NCI-H2081 (cell line): ENCODE measurements around the gene FBXW5.
A peak's percentile ranks its signal among the peaks of the same experiment; 100 is the strongest.

Experiments
- DNase-seq, 2 experiments: peaks; one replicate each; lab custom pipeline; 2025; lab: John Stamatoyannopoulos, UW

Gene FBXW5

DNA sequence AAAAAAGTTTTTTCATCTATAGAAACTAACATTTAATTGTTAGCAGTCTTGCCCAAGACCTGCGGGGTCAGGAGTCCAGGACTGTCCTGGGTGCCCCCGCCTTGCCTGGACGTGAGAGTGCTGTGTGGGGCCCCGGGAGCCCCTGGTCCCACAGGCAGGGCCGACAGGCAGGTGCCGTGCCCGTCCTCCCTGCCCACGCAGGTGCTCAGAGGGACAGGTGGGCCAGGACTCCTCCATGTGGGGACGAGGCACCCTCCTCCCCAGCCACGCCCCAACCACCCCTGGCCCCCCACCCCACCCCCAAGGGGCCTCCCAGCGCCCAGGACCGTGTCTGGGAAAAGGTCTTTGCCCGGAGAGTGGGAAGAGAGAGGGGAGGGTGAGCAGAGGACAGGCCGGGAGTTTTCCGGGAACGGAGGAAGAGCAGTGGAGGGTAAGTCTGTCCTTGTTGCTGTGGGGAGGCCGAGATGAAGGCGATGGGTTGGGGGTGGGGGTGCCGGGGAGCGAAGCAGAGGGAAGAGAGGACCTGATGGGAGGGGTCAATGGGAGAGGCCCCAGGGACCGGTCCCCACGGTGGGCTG is 4.8 kb upstream of the FBXW5 start:
- DNase-seq = peak in 1 of 2 experiments; percentile 39

DNA sequence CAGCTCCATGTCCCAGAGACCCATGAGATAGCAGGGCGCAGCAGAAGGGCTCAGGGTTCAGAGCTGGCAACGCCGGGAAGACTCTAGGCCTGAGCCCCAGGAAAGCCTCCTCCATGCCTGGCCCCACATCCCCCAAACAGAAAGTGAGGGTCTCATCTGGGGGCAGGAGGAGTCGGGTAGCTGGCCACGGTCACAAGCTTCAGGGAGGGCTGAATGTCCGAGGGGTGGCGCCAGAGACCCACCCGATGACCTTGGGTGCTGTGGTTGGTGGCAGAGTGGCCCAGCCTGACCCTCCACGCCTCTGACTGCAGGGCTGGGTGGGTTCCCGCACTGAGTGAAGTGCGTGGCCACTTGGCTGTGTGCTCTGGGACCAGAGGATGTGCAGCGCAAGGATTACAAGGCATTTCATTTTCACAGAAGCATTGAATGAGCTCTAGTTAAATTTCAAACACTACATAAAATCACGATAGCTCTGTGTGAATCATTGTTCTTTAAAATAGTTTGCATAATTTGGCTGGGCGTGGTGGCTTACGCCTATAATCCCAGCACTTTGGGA is 3.5 kb upstream of the FBXW5 start:
- no peak for DNase-seq

DNA sequence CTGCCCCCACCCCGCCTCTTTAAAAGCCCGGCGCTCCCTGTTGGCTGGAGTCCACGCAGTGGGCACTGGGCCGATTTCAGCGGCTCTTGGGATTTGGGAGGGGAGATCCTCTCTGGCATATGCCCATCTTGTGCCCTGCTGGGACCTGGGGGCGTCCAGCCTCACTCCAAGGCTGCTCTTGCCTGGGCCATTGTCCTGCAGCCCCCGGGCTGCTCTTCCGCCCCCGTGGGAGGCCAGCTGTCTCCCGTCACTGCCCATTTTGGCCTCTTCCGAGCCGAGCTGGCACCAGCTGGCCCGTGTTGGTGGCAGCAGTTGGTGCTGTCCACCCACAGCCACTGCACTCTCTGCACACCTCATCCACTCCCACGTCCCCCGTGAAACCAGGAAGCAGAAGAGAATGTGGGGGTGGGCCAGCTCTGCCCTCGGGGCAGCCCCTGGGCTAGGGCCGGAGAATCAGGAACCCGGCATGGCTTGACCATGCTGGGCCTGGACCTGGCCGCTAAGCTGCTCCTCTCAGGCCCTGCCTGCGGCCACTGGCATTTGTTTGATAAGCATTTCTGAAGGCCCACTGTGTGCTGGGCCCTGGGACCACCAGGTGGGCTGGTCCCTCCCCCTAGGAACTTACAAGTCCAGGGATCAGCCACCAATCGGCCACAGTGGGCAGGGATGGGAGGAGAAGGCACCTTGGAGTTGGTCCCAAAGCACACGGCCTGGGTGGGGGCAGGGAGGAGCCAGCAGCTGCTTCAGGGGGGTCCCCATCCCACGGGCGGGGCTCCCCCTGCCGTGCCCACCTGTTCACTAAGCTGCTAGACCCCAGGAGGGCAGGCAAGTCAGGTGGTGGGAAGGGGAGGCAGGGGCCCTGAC is 2.7 kb upstream of the FBXW5 start:
- no peak for DNase-seq

- no peak for DNase-seq
Measured at GRCh38 chr9:136946228-136947027, 1.9 kb upstream of the FBXW5 start.

DNA sequence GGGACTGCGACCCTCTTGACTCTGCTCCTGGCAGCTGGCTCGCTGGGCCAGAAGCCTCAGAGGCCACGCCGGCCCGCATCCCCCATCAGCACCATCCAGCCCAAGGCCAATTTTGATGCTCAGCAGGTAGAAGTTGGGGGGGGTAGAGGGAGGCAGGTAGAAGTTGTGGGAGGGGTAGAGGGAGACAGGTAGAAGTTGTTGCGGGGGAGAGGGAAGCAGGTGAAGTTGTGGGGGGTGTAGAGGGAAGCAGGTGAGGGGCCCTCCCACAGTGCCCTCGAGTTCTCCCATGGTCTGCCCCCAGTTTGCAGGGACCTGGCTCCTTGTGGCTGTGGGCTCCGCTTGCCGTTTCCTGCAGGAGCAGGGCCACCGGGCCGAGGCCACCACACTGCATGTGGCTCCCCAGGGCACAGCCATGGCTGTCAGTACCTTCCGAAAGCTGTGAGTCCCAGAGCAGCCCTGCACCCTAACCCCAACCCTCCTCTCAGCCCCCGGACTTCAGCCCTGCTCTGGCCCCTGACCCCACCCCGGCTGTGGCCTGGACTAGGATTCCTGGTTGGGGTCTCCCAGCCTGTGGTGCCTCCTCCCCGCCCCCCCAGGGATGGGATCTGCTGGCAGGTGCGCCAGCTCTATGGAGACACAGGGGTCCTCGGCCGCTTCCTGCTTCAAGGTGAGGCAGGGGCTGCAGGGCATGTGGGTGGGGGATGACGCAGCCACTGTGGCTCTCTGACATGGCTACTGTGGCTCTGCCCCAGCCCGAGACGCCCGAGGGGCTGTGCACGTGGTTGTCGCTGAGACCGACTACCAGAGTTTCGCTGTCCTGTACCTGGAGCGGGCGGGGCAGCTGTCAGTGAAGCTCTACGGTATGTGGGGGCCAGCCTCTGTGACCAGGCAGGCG is 1.0 kb upstream of the FBXW5 start:
- DNase-seq = no peak

DNA sequence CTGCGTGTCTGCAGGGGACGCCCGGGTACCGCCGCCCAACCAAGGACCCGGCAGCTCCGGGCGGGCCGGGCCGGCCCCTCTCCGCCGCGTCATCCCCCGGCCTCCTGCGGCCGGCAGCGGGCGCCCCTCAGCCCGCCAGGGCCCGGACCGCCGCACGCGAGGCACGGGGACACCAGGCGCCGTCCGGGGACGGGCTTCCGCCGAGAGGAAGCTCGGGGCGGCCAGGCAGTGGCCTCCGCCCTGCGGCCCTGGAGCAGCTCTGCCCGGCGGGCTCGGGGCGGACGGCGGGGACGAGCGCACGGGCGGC is 373 bp downstream of the FBXW5 start:
- no peak for DNase-seq

GRCh38 chr9:136943291-136944211 is 987 bp downstream of the FBXW5 start:
- DNase-seq = peak in 1 of 2 experiments; percentile 25

DNA sequence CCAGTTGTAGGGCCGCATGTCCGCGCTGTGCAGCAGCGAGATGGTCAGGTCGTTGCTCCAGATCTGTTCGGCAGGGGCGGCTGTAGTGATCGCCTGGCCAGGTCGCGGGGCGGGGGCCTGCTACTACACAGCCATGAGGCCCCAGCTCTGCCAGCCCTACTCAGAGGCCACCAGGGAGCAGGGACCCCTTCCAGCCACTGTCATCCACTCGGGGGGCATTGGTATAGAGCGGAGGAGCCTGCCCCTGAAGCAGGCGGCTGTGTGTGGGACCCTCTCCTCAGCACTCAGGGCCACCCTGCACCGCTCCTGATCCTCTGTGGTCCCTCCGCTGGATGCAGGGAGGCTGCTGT is 1.7 kb downstream of the FBXW5 start:
- no peak for DNase-seq

- DNase-seq = no peak
Measured at GRCh38 chr9:136942112-136942880, 2.2 kb downstream of the FBXW5 start.

GRCh38 chr9:136941231-136942111 is 3.1 kb downstream of the FBXW5 start:
- DNase-seq = no peak

DNA sequence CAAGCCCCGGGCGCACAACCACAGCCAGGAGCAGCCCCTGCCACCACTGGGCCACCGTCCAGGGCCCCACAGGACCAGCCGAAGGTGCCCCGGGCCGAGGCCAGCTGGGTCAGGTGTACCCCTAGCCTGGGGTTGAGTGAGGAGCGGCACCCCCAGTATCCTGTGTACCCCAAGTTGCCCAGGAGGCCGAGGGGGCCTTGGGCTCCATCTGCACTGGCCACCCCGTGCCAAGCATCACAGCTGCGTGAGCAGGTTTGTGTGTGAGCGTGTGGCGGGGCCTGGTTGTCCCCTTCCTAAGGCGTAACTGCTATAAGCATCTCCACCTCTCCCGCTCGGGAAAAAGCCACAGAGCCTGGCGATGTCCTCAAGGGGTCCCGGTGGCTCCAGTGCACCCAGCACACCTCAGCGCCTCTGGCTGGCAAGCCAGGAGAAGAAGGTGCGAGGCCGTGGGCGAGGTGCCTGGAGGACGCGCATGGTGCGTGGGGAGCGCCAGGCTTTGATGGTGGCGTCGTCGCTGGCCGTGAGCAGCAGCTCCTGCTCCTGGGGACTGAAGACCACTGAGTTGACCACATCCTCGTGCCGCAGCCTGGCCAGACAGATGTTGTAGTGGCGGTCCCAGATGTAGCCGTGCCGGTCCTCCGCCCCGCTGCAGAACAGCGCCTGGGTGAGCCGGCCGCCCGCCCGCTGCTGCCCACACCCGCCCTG is 3.9 kb downstream of the FBXW5 start:
- DNase-seq = no peak

GRCh38 chr9:136939996-136940525 is 4.5 kb downstream of the FBXW5 start:
- no peak for DNase-seq

DNA sequence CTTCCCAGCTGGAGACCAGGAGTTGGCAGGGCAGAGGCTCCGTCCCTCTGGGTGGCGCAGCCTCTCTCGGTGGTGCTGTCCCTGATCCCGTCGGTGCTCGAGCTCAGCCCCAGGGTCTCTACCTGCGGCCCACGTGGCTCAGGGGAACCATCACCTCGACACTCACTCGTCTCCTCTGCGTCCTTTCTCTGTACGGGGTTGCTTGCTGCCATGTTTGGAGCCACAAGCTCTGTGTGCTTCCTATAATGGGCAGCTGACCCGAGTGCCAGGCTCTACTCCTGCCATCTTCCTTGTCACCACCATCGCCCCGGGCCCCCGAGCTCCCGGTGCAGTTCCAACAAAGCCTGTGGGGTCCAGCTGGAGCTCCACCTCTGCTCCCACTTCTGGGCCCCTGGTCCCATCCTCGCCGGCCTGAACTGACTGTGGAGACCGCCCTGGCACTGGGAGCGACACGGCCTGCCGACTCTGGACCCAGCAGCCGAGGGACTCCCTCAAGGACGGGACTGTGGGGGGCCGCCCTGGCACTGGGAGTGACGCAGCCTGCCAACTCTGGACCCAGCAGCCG is 5.0 kb downstream of the FBXW5 start:
- no peak for DNase-seq

GRCh38 chr9:136937186-136938001 is 7.1 kb downstream of the FBXW5 start:
- no peak for DNase-seq

DNA sequence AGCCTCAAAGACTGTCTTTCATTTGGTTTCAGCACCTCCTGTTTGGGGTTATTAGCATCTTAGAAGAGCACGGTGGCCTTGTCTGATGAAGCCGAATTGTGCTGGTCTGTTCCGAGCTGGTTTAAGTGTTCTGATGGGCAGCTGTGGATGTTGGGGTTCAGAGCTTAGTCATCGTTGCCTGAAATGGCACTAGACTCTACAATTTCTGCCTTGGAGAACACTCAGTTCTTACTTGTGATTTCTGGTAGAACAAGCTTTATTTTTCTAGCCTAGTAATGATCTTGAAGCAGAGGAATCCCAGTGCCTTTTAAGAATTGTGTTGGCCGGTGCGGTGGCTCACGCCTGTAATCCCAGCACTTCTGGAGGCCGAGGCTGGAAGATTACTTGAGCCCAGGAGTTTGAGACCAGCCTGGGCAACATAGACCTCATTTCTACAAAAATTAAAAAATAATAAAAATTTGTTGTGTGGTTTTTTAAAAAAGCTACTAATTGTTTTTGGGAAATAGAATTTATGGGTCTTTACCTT is 7.8 kb downstream of the FBXW5 start:
- no peak for DNase-seq

GRCh38 chr9:136935651-136936050 is 8.9 kb downstream of the FBXW5 start:
- DNase-seq = no peak
